ENCODE results near the gene RHOT2.

RHOT2 gene

DNA sequence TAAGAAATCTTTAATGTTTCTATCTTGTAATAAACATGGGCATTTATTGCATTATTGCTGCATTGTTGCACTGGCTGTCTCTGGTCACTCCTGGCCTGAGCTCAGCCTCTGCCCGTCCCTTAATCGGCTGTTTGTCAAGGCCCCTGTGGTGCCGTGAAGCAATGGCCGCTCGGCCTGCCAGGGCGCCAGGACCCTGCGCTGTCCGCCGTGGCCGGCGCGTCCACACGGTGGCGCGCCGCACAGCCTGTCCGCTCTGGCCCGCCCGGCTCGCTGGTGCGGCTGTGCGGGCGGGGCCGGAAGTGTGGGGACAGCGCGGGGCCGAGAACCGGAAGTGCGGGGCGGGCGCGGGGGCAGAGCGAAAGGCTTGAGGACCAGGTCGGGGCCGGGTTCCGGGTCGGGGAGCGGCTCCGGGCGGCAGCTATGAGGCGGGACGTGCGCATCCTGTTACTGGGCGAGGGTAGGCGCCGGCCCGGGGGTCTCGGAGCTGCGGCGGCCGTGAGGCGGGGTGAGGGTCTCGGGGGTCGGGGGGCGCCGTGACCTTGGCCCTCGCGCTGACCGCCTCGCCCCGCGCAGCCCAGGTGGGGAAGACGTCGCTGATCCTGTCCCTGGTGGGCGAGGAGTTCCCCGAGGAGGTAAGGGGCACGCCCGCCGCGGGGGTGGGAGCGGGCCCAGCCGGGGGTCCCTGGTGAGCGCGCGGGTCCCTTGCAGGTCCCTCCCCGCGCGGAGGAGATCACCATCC is at the start of gene RHOT2:
RHOT2 (plus strand) TSS at position 353 of the 739 bp plus-strand sequence; CDS start at position 421, 68 bp downstream.
- Mint-ChIP-seq H3K4me3 (peak within 1 kb of the TSS; percentile 84 to 94), H3K27me3 (no peaks in the 10 kb centered on the region), H3K27ac (peak within 1 kb of the TSS; percentile 83 to 96), H3K9me3 (no peaks in the 10 kb centered on the region), H3K4me1 (peaks cover 22% of the 10 kb centered on the region)
- DNase-seq (peak; percentile 93 to 95), ATAC-seq (peak; percentile 92)

DNA sequence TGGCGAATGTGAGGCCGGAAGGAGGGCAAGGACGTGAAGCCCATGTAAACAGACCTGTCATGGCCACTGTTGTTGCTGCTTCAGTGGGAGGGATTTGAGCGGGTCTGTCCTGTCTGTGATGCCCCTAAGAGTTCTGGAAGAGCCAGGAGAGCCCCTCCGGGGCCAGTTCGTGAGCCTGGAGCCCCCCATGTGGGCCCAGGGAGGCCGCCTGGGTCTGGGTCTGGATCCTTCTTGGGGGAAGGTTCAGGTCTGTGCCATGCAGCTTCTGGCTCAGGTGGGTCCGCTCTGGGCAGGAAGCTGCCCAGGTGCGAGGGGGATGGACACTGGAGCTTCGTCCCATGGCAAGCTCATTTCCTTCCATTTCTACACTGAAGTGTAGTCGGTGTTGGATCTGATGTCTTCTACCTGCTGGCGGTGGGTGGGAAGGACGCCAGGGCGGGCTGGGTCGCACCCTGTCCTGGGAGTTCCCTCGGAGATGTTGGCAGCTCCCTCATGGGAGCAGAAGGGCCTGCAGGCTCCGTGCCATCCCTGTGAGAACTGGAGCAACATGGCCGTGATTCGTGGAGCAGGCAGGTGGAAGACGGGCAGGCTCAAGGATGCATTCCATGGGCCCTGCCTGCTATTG is 48.3 kb upstream of the RHOT2 start:
- ATAC-seq (no peak), DNase-seq (no peak)
- H3K4me3 Mint-ChIP-seq, result no peak overlapping the region
- no peaks in the 10 kb centered on the region for H3K27me3 Mint-ChIP-seq
- no peak overlapping the region for H3K27ac Mint-ChIP-seq
- no peaks in the 10 kb centered on the region for H3K9me3 Mint-ChIP-seq
- peaks cover 5% of the 10 kb centered on the region for H3K4me1 Mint-ChIP-seq

DNA sequence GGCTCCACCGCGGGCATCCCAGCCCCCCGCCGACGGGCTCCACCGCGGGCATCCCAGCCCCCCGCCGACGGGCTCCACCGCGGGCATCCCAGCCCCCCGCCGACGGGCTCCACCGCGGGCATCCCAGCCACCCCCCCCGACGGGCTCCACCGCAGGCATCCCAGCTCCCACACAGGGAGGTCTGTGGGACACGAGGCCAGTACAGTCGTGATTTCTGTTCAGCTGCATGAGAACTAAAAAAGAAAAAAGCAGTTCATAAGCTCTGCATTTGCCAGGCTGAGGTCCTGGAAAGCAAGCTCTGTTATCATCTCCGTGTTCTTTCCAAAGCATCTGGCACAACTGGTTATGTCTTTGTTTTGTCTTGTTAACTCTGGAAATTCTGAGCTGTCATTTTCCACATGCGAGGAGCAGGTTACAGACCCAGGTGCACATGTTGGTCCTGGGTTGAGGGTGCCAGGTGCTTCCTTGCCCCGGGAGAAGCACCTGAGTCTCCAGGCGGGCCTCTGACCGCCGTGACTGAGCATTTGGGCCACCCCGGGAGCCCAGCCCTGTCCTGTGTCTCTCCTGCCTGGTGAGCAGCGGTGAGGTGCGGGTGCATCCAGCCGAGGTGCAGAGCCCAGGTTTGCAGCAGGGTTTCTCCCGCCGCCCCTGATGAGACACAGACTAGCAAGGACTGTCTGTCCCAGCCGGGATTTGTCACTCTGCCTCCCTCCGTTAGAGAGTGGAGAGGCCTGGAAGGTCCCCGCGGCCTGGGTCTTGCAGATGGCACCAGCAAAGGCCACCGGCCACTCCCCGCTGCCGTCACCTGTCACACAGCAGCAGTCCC is 47.0 kb upstream of the RHOT2 start:
- DNase-seq (no peak), ATAC-seq (no peak)
- Mint-ChIP-seq H3K27me3 (no peaks in the 10 kb centered on the region), H3K4me1 (peaks cover 5% of the 10 kb centered on the region), H3K9me3 (no peaks in the 10 kb centered on the region), H3K4me3 (no peak overlapping the region), H3K27ac (no peak overlapping the region)

DNA sequence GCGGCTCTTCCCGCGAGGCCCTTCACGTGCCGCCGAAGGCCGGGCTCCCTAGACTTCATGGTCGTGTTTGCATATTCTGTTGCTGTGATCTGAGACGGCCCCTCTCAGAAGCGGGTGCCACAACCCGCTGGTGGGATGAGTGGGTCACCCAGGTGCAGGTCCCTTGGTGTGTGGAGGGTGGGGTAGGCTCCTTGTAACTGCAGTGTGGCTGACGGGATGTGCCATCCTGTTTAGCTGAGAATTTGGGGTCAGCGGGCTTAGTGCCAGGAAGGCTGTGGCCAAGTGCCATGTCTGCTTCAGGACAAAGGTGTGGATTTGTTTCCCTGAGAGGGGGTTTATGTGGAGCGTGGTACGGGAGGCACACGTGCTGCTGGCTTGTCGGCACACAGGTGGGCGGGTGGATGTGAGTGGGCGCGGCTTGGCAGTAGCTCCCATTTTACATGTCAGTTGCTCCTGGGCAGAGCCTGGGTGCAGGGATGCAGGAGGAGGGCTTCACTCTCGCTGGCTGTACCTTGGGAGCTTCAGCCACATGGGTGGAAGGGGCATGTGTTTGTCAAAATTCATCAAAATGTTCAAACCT is 46.3 kb upstream of the RHOT2 start:
- H3K27ac Mint-ChIP-seq, result no peak overlapping the region
- ATAC-seq, result no peak

GRCh38 chr16:622920-623280 is 45.0 kb upstream of the RHOT2 start:
- no peak overlapping the region for H3K4me3 Mint-ChIP-seq
- ATAC-seq, result no peak

More for the DNA sequence above, 46.3 kb upstream of the RHOT2 start:
- no peak for DNase-seq
- H3K27me3 Mint-ChIP-seq, result no peaks in the 10 kb centered on the region
- H3K9me3 Mint-ChIP-seq, result no peaks in the 10 kb centered on the region
- peaks cover 5% of the 10 kb centered on the region for H3K4me1 Mint-ChIP-seq
- H3K4me3 Mint-ChIP-seq, result no peak overlapping the region

DNA sequence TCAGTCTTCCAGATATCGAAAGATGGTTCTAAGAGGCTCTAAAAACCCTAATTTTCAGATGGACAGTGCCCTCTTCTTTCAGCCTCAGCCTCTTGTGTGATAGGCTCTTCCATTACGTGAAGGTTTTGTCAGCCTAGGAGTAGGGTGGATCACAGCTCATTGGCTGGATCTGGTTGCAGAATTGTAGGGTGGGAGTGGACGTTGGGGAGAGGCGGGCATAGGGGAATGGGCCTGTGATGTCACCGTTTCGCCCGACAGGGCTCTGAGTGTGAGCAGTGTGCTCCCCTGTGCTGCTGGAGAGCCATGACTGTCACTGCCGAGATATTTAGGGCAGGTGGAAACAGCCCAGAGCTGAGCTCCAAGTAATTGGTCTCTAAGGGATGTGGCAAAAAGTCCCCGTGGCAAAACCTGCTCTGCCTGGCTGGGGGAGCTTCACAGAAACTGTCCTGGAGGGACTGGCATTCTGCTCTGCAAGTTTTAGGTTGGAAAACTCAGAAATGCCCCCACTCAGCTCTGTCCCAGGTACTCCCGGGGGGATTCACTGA is 43.3 kb upstream of the RHOT2 start:
- no peak for ATAC-seq
- Mint-ChIP-seq H3K27ac (no peak overlapping the region), H3K27me3 (no peaks in the 10 kb centered on the region), H3K9me3 (no peaks in the 10 kb centered on the region), H3K4me1 (peaks cover 5% of the 10 kb centered on the region), H3K4me3 (no peak overlapping the region)
- no peak for DNase-seq

More at GRCh38 chr16:622920-623280, 45.0 kb upstream of the RHOT2 start:
- H3K27me3 Mint-ChIP-seq, result no peaks in the 10 kb centered on the region
- no peak overlapping the region for H3K27ac Mint-ChIP-seq
- H3K9me3 Mint-ChIP-seq, result no peaks in the 10 kb centered on the region
- peaks cover 5% of the 10 kb centered on the region for H3K4me1 Mint-ChIP-seq
- no peak for DNase-seq

DNA sequence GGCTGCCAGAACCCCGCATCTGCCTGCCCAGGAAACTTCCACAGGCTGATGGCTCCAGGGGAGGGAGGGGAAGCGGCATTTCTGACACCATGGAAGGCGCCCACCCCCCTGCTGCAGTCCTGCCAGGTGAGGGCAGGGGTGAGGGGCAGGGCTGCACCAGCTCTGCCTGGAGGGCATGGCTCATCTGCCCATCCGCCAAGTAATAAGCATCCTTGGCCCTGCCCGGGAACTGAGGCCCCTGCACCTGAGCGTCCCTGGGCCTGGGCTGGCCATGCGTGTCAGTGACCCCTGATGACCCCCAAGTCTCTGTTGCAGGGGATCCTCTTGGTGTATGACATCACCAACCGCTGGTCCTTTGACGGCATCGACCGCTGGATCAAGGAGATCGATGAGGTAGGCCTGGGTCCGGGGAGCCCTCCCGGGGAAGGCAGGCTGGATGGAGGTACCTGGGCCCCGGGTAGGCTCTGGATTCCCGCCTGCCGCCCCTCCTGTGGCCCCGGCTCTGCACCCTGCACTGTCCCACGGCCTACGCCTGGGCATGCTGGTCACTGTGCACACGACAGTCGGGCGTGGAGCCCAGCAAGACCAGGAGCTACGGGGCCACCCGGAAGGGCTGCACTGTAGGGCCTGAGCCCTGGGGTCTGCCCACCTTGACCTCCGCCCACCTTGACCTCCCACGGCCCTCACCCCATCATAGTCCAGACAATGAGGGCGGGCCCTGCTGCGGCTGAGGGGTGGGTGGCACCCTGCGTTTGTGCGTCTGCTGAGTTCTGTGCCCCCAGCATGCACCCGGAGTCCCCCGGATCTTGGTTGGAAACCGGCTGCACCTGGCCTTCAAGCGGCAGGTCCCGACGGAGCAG is 42.6 kb upstream of the RHOT2 start:
- ATAC-seq, result no peak
- Mint-ChIP-seq H3K27ac (no peak overlapping the region), H3K9me3 (no peaks in the 10 kb centered on the region), H3K4me1 (peaks cover 5% of the 10 kb centered on the region), H3K27me3 (no peaks in the 10 kb centered on the region), H3K4me3 (no peak overlapping the region)
- DNase-seq, result no peak

DNA sequence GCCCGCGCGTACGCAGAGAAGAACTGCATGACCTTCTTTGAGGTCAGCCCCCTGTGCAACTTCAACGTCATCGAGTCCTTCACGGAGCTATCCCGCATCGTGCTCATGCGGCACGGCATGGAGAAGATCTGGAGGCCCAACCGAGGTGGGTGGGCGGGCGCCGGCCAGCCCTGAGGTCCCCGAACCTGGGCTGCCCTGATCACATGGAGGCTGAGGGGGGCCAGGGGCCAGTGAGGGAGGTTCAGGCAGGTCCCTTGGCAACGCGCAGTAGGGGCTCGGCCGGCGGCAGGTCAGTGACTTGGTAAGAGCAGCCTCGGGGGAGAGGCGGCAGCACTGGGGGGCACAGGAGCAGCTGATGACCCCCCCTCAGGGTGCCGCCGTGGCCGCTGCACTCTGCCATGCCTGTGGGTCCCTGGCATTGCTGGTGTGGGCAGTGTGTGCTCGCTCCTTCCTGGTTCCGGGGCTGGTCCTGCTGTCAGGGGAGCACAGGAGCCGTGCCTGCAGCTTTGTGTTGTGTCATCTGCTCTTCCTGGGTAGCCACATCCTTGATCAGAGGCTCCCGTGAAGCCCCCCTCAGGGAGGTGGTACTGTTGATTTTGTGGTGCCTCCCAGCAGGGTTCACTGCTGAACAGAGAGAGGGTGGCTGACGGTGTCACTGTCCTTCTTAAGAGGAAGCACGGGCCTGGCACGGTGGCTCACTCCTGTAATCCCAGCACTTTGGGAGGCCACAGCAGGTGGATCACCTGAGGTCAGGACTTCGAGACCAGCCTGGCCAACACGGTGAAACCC is 41.8 kb upstream of the RHOT2 start:
- H3K4me1 Mint-ChIP-seq, result peaks cover 5% of the 10 kb centered on the region
- H3K27me3 Mint-ChIP-seq, result no peaks in the 10 kb centered on the region
- ATAC-seq (no peak), DNase-seq (no peak)
- H3K9me3 Mint-ChIP-seq, result no peaks in the 10 kb centered on the region
- H3K27ac Mint-ChIP-seq, result no peak overlapping the region
- no peak overlapping the region for H3K4me3 Mint-ChIP-seq

- H3K9me3 Mint-ChIP-seq, result no peaks in the 10 kb centered on the region
- no peaks in the 10 kb centered on the region for H3K4me1 Mint-ChIP-seq
- no peaks in the 10 kb centered on the region for H3K27me3 Mint-ChIP-seq
- no peak overlapping the region for H3K27ac Mint-ChIP-seq
- DNase-seq, result no peak
- no peak overlapping the region for H3K4me3 Mint-ChIP-seq
- ATAC-seq, result no peak
Observed at GRCh38 chr16:626787-627453, 41.0 kb upstream of the RHOT2 start.

DNA sequence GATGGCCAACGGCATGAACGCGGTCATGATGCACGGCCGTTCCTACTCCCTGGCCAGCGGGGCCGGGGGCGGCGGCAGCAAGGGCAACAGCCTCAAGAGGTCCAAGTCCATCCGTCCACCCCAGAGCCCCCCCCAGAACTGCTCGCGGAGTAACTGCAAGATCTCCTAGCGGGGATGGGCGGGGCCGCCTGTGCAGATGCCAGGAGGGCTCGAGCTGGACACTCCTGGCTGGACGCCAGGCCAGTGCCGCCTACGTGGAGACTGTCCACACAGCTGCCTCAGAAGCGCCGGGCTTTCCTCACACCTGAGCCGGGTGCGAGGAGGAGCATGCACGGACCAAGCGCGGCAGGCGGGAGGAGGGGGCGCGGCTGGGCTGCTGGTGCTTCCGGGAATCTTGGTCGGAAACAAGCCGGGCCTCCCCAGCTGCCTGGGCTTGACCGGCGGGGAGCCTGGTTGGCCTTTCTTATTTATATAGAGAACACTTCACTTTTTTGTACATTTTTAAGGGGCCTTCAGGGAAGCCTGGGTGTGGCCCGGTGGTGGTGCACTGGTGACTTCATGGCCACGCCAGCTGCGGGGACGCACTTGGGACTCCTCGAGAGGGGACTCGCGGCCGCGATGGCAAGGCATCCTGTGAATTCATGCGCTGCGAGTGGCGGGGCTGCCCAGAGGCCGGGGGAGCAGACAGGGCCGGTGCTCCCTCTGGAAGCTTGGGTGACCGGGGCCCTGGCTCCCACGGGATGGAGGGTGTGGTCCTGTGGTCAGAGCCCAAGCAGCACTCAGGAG is 40.3 kb upstream of the RHOT2 start:
- ATAC-seq (no peak), DNase-seq (no peak)
- peak overlapping the region in 1 of 2 donors; percentile 80 for H3K27ac Mint-ChIP-seq
- no peaks in the 10 kb centered on the region for H3K9me3 Mint-ChIP-seq
- H3K4me1 Mint-ChIP-seq, result no peaks in the 10 kb centered on the region
- no peak overlapping the region for H3K4me3 Mint-ChIP-seq
- no peaks in the 10 kb centered on the region for H3K27me3 Mint-ChIP-seq

DNA sequence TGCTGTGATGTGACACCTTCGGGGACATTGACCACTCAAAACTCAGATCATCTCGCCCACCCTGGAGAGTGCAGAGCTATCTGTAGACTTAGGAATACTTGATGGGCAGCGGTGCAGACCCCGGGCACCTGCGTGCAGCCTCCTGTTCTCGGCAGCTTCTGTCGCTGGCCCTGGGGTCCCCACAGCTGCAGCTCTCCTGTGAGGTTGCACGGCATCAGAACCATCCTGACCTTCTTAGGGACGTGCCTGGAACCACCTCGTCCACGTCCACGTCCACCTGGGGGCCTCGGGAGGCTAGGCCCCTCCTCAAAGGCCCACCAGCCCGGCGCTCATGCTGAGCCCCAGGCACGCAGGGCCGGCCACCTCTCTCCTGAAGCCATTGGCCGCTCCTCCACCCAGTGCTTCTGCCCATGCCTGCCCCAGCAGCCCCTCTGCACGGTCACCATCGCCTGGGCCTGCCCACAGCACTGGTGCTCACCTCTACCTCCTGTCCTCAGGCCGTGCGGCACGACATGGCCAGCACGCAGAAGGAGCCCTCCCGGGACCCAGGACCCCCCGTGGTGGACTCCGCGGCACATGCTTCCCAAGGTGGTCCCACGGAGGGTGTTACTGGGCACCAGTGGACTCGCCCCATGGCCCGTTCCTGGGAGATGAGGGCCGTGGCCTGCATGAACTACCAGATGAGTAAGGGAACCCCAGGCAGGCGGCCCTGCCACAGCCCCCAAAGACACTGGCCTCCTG is 39.4 kb upstream of the RHOT2 start:
- peak overlapping the region in 1 of 2 donors; percentile 27 for H3K27ac Mint-ChIP-seq
- H3K4me1 Mint-ChIP-seq, result no peaks in the 10 kb centered on the region
- no peaks in the 10 kb centered on the region for H3K27me3 Mint-ChIP-seq
- no peaks in the 10 kb centered on the region for H3K9me3 Mint-ChIP-seq
- H3K4me3 Mint-ChIP-seq, result no peak overlapping the region
- ATAC-seq (no peak), DNase-seq (no peak)

- Mint-ChIP-seq H3K27me3 (no peaks in the 10 kb centered on the region), H3K4me3 (no peak overlapping the region), H3K9me3 (no peaks in the 10 kb centered on the region), H3K4me1 (peaks cover 3% of the 10 kb centered on the region), H3K27ac (no peak overlapping the region)
- no peak for DNase-seq
- ATAC-seq, result no peak
Observed at GRCh38 chr16:629185-629832, 38.6 kb upstream of the RHOT2 start.

All from stimulated activated naive CD8-positive, alpha-beta T cell treated with anti-CD3 and anti-CD28 coated beads, Interleukin-15, amount 100 ng/mL, for 72 hours (primary cell).